H1 (cell line): ENCODE data around the gene GCAT. TPM values are rescaled to one million over a fixed set of nuclear protein-coding genes. Genes with fewer than 3 reads are reported as not detected.

Experiments used
- CTCF ChIA-PET: fragments of 300-600 bp; sonication (Branson Sonifier 250); formaldehyde crosslinking; loops from one replicate; lab custom pipeline; 2021; ENCODE audit not compliant: partially characterized antibody; lab: Charles Lee
- POLR2A ChIA-PET: fragments of 300-600 bp; sonication (Branson Sonifier 250); formaldehyde crosslinking; loops from one replicate; lab custom pipeline; 2021; ENCODE audit warnings: inconsistent platforms; ENCODE audit not compliant: partially characterized antibody; lab: Charles Lee
- DNase-seq, 2 experiments: peaks; one replicate each; pipeline versions ENCODE4 v3.0.0 to v3.0.0-alpha.2; 2010 to 2022; ENCODE audit warnings: low spot score in 2 of 2, low read depth in 1 of 2, mixed read lengths in 1 of 2
- FAIRE-seq: peaks from 2 replicates; lab custom pipeline; 2011; peaks lifted over from hg19 to GRCh38; lab: Jason Lieb, UNC
- H2AFZ ChIP-seq: 2 replicates; pipeline ENCODE4 v1.8.1; 2012; ENCODE audit warnings: low read length, inconsistent platforms
- H2AK5ac ChIP-seq: 2 replicates; pipeline ENCODE4 v1.6.1; 2013; ENCODE audit warnings: low read depth, low read length
- H2BK120ac ChIP-seq: replicated peaks from 2 replicates; pipeline ENCODE3; 2013; ENCODE audit warnings: low read depth, low read length, inconsistent platforms
- H2BK12ac ChIP-seq: 2 replicates; pipeline ENCODE4 v1.6.1; 2013; ENCODE audit warnings: low read depth, low read length
- H2BK15ac ChIP-seq: 2 replicates; pipeline ENCODE4 v1.6.1; 2013; ENCODE audit warnings: low read length
- H2BK20ac ChIP-seq: 2 replicates; pipeline ENCODE4 v1.6.1; 2013; ENCODE audit warnings: low read length
- H2BK5ac ChIP-seq: 2 replicates; pipeline ENCODE4 v1.6.1; 2013; ENCODE audit warnings: low read depth, low read length
- H3K14ac ChIP-seq: 2 replicates; pipeline ENCODE4 v1.6.1; 2013; ENCODE audit warnings: inconsistent platforms; ENCODE audit not compliant: insufficient read length
- H3K18ac ChIP-seq: 2 replicates; pipeline ENCODE4 v1.6.1; 2013; ENCODE audit warnings: low read length; ENCODE audit errors: extremely low read depth
- H3K23ac ChIP-seq: 2 replicates; pipeline ENCODE4 v1.6.1; 2013; ENCODE audit warnings: inconsistent platforms; ENCODE audit not compliant: insufficient read length
- H3K23me2 ChIP-seq: 2 replicates; pipeline ENCODE4 v1.6.1; 2013; ENCODE audit warnings: low read depth, low read length
- H3K27ac ChIP-seq: 2 replicates; pipeline ENCODE4 v1.6.1; 2011; ENCODE audit warnings: low read depth, low read length, inconsistent platforms
- H3K27me3 ChIP-seq, 4 experiments: replicated peaks in 1 of 4; 1 replicate in 1 of 4; 2 replicates in 3 of 4; pipeline versions ENCODE4 v1.6.1 to v1.8.1; 2011 to 2013; ENCODE audit warnings: low read length in 3 of 4, mild to moderate bottlenecking in 3 of 4, inconsistent platforms in 2 of 4, mixed read lengths in 2 of 4, moderate library complexity in 1 of 4; ENCODE audit not compliant: control insufficient read depth in 3 of 4, insufficient read depth in 3 of 4; ENCODE audit errors: extremely low read depth in 1 of 4
- H3K36me3 ChIP-seq, 4 experiments: 2 replicates each; pipeline versions ENCODE4 v1.6.1 to v1.8.1; 2011 to 2013; ENCODE audit warnings: mild to moderate bottlenecking in 4 of 4, low read length in 3 of 4, moderate library complexity in 2 of 4, control low read depth in 1 of 4, inconsistent platforms in 1 of 4; ENCODE audit not compliant: insufficient read depth in 4 of 4, control insufficient read depth in 2 of 4
- H3K4ac ChIP-seq: replicated peaks from 2 replicates; pipeline ENCODE3; 2013; ENCODE audit warnings: low read length, low read depth, mixed read lengths, inconsistent platforms; ENCODE audit not compliant: insufficient read length
- H3K4me1 ChIP-seq, 4 experiments: replicated peaks in 1 of 4; 1 replicate in 1 of 4; 2 replicates in 3 of 4; pipeline versions ENCODE4 v1.6.1 to v1.8.1; 2011 to 2013; ENCODE audit warnings: low read length in 3 of 4, inconsistent platforms in 2 of 4, mixed read lengths in 1 of 4; ENCODE audit not compliant: insufficient read depth in 4 of 4, control insufficient read depth in 3 of 4
- H3K4me2 ChIP-seq, 2 experiments: 2 replicates each; pipeline versions ENCODE4 v1.6.1 to v1.8.1; 2011 to 2013; ENCODE audit warnings: low read depth in 2 of 2, low read length in 2 of 2, control low read depth in 1 of 2, inconsistent platforms in 1 of 2, mild to moderate bottlenecking in 1 of 2; ENCODE audit not compliant: insufficient read depth in 1 of 2
- H3K4me3 ChIP-seq, 4 experiments: fragments of 200-600, 300-600 bp in 1 of 4; sonication (generic), shearing (Covaris generic), sonication (Bioruptor Twin) in 1 of 4; 2 replicates each; pipeline versions ENCODE4 v1.5.1 to v1.8.1; 2011 to 2016; ENCODE audit warnings: low read length in 4 of 4, low read depth in 3 of 4, control low read depth in 2 of 4, inconsistent platforms in 2 of 4, mild to moderate bottlenecking in 2 of 4, mixed read lengths in 1 of 4, moderate library complexity in 1 of 4; ENCODE audit not compliant: insufficient read depth in 2 of 4; ENCODE audit errors: extremely low read depth in 1 of 4
- H3K56ac ChIP-seq: replicated peaks from 2 replicates; pipeline ENCODE3; 2013; ENCODE audit warnings: low read depth, mild to moderate bottlenecking, mixed read lengths, low read length, inconsistent platforms; ENCODE audit not compliant: insufficient read length
- H3K79me1 ChIP-seq: 2 replicates; pipeline ENCODE4 v1.6.1; 2013; ENCODE audit warnings: low read depth, low read length, control low read depth
- H3K79me2 ChIP-seq, 2 experiments: 2 replicates each; pipeline versions ENCODE4 v1.6.1 to v1.8.1; 2012 to 2013; ENCODE audit warnings: low read length in 2 of 2, mild to moderate bottlenecking in 2 of 2, inconsistent platforms in 1 of 2; ENCODE audit not compliant: insufficient read depth in 2 of 2, control insufficient read depth in 1 of 2
- H3K9ac ChIP-seq, 4 experiments: replicated peaks in 1 of 4; 1 replicate in 1 of 4; 2 replicates in 3 of 4; pipeline versions ENCODE4 v1.6.1 to v1.8.1; 2011 to 2013; ENCODE audit warnings: low read depth in 3 of 4, low read length in 3 of 4, control low read depth in 2 of 4, mild to moderate bottlenecking in 2 of 4, moderate library complexity in 2 of 4, inconsistent platforms in 1 of 4; ENCODE audit errors: extremely low read depth in 1 of 4
- H3K9me3 ChIP-seq, 2 experiments: 2 replicates each; pipeline versions ENCODE4 v1.6.1 to v1.8.1; 2012 to 2013; ENCODE audit warnings: mild to moderate bottlenecking in 2 of 2, moderate library complexity in 2 of 2, control low read depth in 1 of 2, inconsistent platforms in 1 of 2, low read depth in 1 of 2, low read length in 1 of 2, mixed read lengths in 1 of 2; ENCODE audit not compliant: insufficient read depth in 2 of 2
- H4K20me1 ChIP-seq, 2 experiments: replicated peaks in 1 of 2; 2 replicates each; pipeline versions ENCODE3 to v1.8.1; 2011 to 2013; ENCODE audit warnings: inconsistent platforms in 2 of 2, low read length in 2 of 2, mild to moderate bottlenecking in 1 of 2; ENCODE audit not compliant: insufficient read depth in 2 of 2, control insufficient read depth in 1 of 2
- H4K5ac ChIP-seq: 2 replicates; pipeline ENCODE4 v1.6.1; 2013; ENCODE audit warnings: low read length, low read depth, mixed read lengths, inconsistent platforms; ENCODE audit not compliant: insufficient read length
- H4K8ac ChIP-seq: 2 replicates; pipeline ENCODE4 v1.8.0; 2013; ENCODE audit warnings: mild to moderate bottlenecking, moderate library complexity, low read length, inconsistent platforms; ENCODE audit not compliant: insufficient read depth; ENCODE audit errors: extremely low read depth
- H4K91ac ChIP-seq: replicated peaks from 2 replicates; pipeline ENCODE3; 2013; ENCODE audit warnings: low read length, mixed read lengths, inconsistent platforms; ENCODE audit not compliant: insufficient read length
- ASH2L ChIP-seq: fragments of 200-600, 300-600 bp; sonication (generic); IDR thresholded peaks from one replicate; pipeline ENCODE4 v1.7.1; 2017; ENCODE audit warnings: low read length
- ATF3 ChIP-seq: IDR thresholded peaks from 2 replicates; pipeline ENCODE4 v1.6.1; 2011; ENCODE audit warnings: low read depth, mild to moderate bottlenecking, low read length; ENCODE audit not compliant: insufficient read depth
- BACH1 ChIP-seq: IDR thresholded peaks from 2 replicates; pipeline ENCODE4 v1.6.1; 2012; ENCODE audit warnings: low read length, improper control_type of control experiment
- CHD2 ChIP-seq: IDR thresholded peaks from 2 replicates; pipeline ENCODE4 v1.6.1; 2012; ENCODE audit warnings: low read length, improper control_type of control experiment
- CREB1 ChIP-seq: IDR thresholded peaks from 2 replicates; pipeline ENCODE4 v1.6.1; 2012; ENCODE audit warnings: inconsistent platforms
- EGR1 ChIP-seq: IDR thresholded peaks from 2 replicates; pipeline ENCODE4 v1.6.1; 2011; ENCODE audit warnings: low read depth, low read length, borderline replicate concordance
- EP300 ChIP-seq, 2 experiments: IDR thresholded peaks; 1 replicate in 1 of 2; 2 replicates in 1 of 2; pipeline ENCODE4 v1.6.1; 2011 to 2012; ENCODE audit warnings: low read depth in 2 of 2, low read length in 2 of 2, mild to moderate bottlenecking in 2 of 2, borderline replicate concordance in 1 of 2, inconsistent platforms in 1 of 2, moderate library complexity in 1 of 2
- GTF2F1 ChIP-seq: IDR thresholded peaks from 2 replicates; pipeline ENCODE4 v1.6.1; 2012; ENCODE audit warnings: low read depth, low read length, improper control_type of control experiment, borderline replicate concordance
- JUN ChIP-seq: IDR thresholded peaks from 2 replicates; pipeline ENCODE4 v1.6.1; 2011; ENCODE audit warnings: low read depth, mild to moderate bottlenecking, improper control_type of control experiment, low read length
- KDM1A ChIP-seq: fragments of 200-600, 300-600 bp; sonication (generic); IDR thresholded peaks from 2 replicates; pipeline ENCODE4 v1.7.1; 2016; ENCODE audit warnings: mild to moderate bottlenecking, low read length, borderline replicate concordance
- POLR2A ChIP-seq, 2 experiments: IDR thresholded peaks; 1 replicate in 1 of 2; 2 replicates in 1 of 2; pipeline ENCODE4 v1.6.1; 2011; ENCODE audit warnings: low read depth in 2 of 2, low read length in 2 of 2, mild to moderate bottlenecking in 2 of 2; ENCODE audit errors: control extremely low read depth in 1 of 2
- SAP30 ChIP-seq: fragments of 300-600 bp; sonication (generic); IDR thresholded peaks from 2 replicates; pipeline ENCODE4 v1.7.1; 2012; ENCODE audit warnings: low read length, moderate library complexity, mild to moderate bottlenecking, inconsistent platforms; ENCODE audit not compliant: insufficient read depth, insufficient replicate concordance
- SP2 ChIP-seq: IDR thresholded peaks from 2 replicates; pipeline ENCODE4 v1.6.1; 2012; ENCODE audit warnings: mild to moderate bottlenecking, low read length, inconsistent platforms
- SP4 ChIP-seq: IDR thresholded peaks from 2 replicates; pipeline ENCODE4 v1.6.1; 2012; ENCODE audit warnings: low read length, inconsistent platforms
- TAF7 ChIP-seq: optimal IDR thresholded peaks from 2 replicates; pipeline ENCODE3; 2011; ENCODE audit warnings: low read depth, mild to moderate bottlenecking, inconsistent platforms, low read length, moderate library complexity, borderline replicate concordance
- TBP ChIP-seq: IDR thresholded peaks from 2 replicates; pipeline ENCODE4 v1.6.1; 2011; ENCODE audit warnings: low read depth, low read length, improper control_type of control experiment
- WGBS, 2 experiments: shearing (Covaris generic) in 1 of 2; methylation state at CpG; one replicate each; pipeline versions ENCODE4 v1.1.6 to v1.1.7; 2013 to 2015; ENCODE audit warnings: low lambda C conversion rate in 2 of 2, mixed read lengths in 2 of 2, inconsistent platforms in 1 of 2, low coverage in 1 of 2, missing lambda C conversion rate in 1 of 2; ENCODE audit not compliant: insufficient replicate concordance in 2 of 2, insufficient coverage in 1 of 2, insufficient read length in 1 of 2; ENCODE audit errors: extremely low coverage in 1 of 2, missing lambda C conversion rate in 1 of 2; 5-methylcytosine and 5-hydroxymethylcytosine counted together
- polyA plus RNA-seq, 7 experiments: library from polyadenylated mRNA; depleted of rRNA in 3 of 7; stranded (reverse) in 5 of 7; unstranded in 2 of 7; fragments of >200 nt in 5 of 7; fragments of 200-250 nt in 2 of 7; gene quantifications; 1 replicate in 5 of 7; 2 replicates in 1 of 7; 4 replicates in 1 of 7; pipeline versions ENCODE4 v1.2.1 to v1.2.3, GENCODE V29; 2011 to 2013; ENCODE audit warnings: missing spikeins in 2 of 7, mixed read lengths in 2 of 7
- total RNA-seq: library from RNA; stranded (reverse); fragmentation: NEBNext Ultra II Directional; extraction: Animal tissue kit (Norgen Biotek cat#: 25700); gene quantifications from 2 replicates; pipeline ENCODE4 v1.2.1, GENCODE V29; 2021

The GCAT gene
- total and polyA plus RNA-seq, 2 of the 8 experiments (the other 6 are each of a cell fraction or from before 2014, with no cell fraction given), result 24.3 to 47.5 TPM

- Histone ChIP-seq H3K4me3 (no peak overlapping the region), H2BK120ac (no peak overlapping the region), H3K27ac (no peak overlapping the region), H3K4me2 (no peak overlapping the region), H3K9me3 (no peaks in the 10 kb centered on the region), H4K8ac (no peak overlapping the region), H3K9ac (no peak overlapping the region), H3K4ac (no peak overlapping the region), H2BK5ac (no peak overlapping the region), H2BK15ac (no peak overlapping the region), H2AK5ac (no peak overlapping the region), H3K56ac (no peak overlapping the region), H4K91ac (no peak overlapping the region), H2AFZ (no peak overlapping the region), H3K79me1 (no peaks in the 10 kb centered on the region), H3K36me3 (peaks cover 2 to 37% (median 19%) of the 10 kb centered on the region in 4 experiments; a peak in 6 of 8 replicates), H3K27me3 (no peaks in the 10 kb centered on the region), H4K20me1 (peaks cover 4 to 5% of the 10 kb centered on the region in 2 experiments), H2BK12ac (no peak overlapping the region), H3K23me2 (no peaks in the 10 kb centered on the region), H3K79me2 (no peaks in the 10 kb centered on the region), H3K4me1 (no peaks in the 10 kb centered on the region), H3K18ac (no peak overlapping the region), H3K23ac (no peak overlapping the region), H2BK20ac (no peak overlapping the region), H4K5ac (no peak overlapping the region), H3K14ac (no peak overlapping the region)
- ChIA-PET POLR2A (interaction anchor here (0.7 to 1.4 kb wide), 2 partner anchors 13 kb away, joined by 3 to 4 read pairs; no protein-coding TSS in a partner anchor), CTCF (no interaction called here)
- DNase-seq (no peak), FAIRE-seq (no peak)
- 93% methylated on average over 3 of the region's 3 CpGs; no CpG with 5 or more reads in 1 of the 2 experiments for WGBS, 2 experiments
- TF ChIP-seq POLR2A (IDR thresholded peaks at IDR 0.05; ENCODE audit: control extremely low read depth in 1 of 2, low read depth in 2 of 2, low read length in 2 of 2) (no peak), GTF2F1 (no peak), SAP30 (no peak), SP2 (no peak), BACH1 (no peak), EP300 (IDR thresholded peaks at IDR 0.05; ENCODE audit: borderline replicate concordance in 1 of 2, low read depth in 2 of 2, low read length in 2 of 2) (no peak), TAF7 (no peak), TBP (no peak), KDM1A (no peak), SP4 (no peak), JUN (no peak), ASH2L (no peak), ATF3 (no peak), CREB1 (no peak), EGR1 (no peak), CHD2 (no peak)
Observed at GRCh38 chr22:37760152-37760551, 47.6 kb upstream of the GCAT start.
